HG02610 (cell line): Measurements from ENCODE around the gene C1GALT1.
"Not testable (repeated sequence)": the region's sequence is repeated elsewhere in the genome, so short reads cannot be mapped to it uniquely, and the experiment has no call there.

ENCODE experiments used
- ATAC-seq: cut with Tn5 transposase; IDR thresholded peaks from one replicate; pipeline ENCODE4 v1.9.1; 2021; ENCODE audit warnings: mild to moderate bottlenecking, moderate library complexity; ENCODE audit not compliant: unreplicated experiment

The C1GALT1 gene

GRCh38 chr7:7199592-7199991 is 17.2 kb downstream of the C1GALT1 start:
- not testable (repeated sequence) for ATAC-seq

- ATAC-seq, result not testable (repeated sequence)
Observed at GRCh38 chr7:7200255-7200654, 17.9 kb downstream of the C1GALT1 start.

GRCh38 chr7:7201578-7202374 is 19.4 kb downstream of the C1GALT1 start:
- ATAC-seq, result peak; percentile 97

- ATAC-seq, result no peak
Observed at GRCh38 chr7:7202375-7202720, 20.0 kb downstream of the C1GALT1 start.

- ATAC-seq, result no peak
Observed at GRCh38 chr7:7203813-7204575, 21.6 kb downstream of the C1GALT1 start.

GRCh38 chr7:7207876-7208275 is 25.5 kb downstream of the C1GALT1 start:
- ATAC-seq, result no peak

GRCh38 chr7:7208520-7208919 is 26.2 kb downstream of the C1GALT1 start:
- no peak for ATAC-seq

GRCh38 chr7:7209412-7210050 is 27.2 kb downstream of the C1GALT1 start:
- ATAC-seq, result no peak

- ATAC-seq, result no peak
Observed at GRCh38 chr7:7210475-7211237, 28.3 kb downstream of the C1GALT1 start.

GRCh38 chr7:7212612-7213011 is 30.3 kb downstream of the C1GALT1 start:
- no peak for ATAC-seq

- no peak for ATAC-seq
Observed at GRCh38 chr7:7214398-7215347, 32.3 kb downstream of the C1GALT1 start.

GRCh38 chr7:7216279-7216678 is 33.9 kb downstream of the C1GALT1 start:
- ATAC-seq, result no peak

GRCh38 chr7:7219216-7219615 is 36.9 kb downstream of the C1GALT1 start:
- no peak for ATAC-seq

GRCh38 chr7:7220821-7221220 is 38.5 kb downstream of the C1GALT1 start:
- no peak for ATAC-seq

GRCh38 chr7:7221599-7222038 is 39.3 kb downstream of the C1GALT1 start:
- ATAC-seq, result no peak

- ATAC-seq, result no peak
Observed at GRCh38 chr7:7223250-7223649, 40.9 kb downstream of the C1GALT1 start.

GRCh38 chr7:7226407-7226806 is 44.1 kb downstream of the C1GALT1 start:
- ATAC-seq, result no peak

- no peak for ATAC-seq
Observed at GRCh38 chr7:7228472-7228871, 46.1 kb downstream of the C1GALT1 start.

GRCh38 chr7:7228967-7229366 is 46.6 kb downstream of the C1GALT1 start:
- no peak for ATAC-seq

- ATAC-seq, result no peak
Observed at GRCh38 chr7:7231000-7231399, 48.7 kb downstream of the C1GALT1 start.
